NT2/D1 (cell line): ENCODE data around the gene RHOBTB1.

ENCODE experiments used
- YY1 ChIP-seq: IDR thresholded peaks from 2 replicates; pipeline ENCODE4 v1.6.1; 2011; ENCODE audit not compliant: insufficient read length, insufficient read depth
- ZNF274 ChIP-seq: IDR thresholded peaks from 2 replicates; pipeline ENCODE4 v1.6.1; 2011; ENCODE audit warnings: mild to moderate bottlenecking, low read depth, low read length

GRCh38 chr10:60872451-60872850, 71.5 kb downstream of the RHOBTB1 start:
- TF ChIP-seq YY1 = no peak
- no peak for TF ChIP-seq ZNF274
